ENCODE measurements around the gene SPEN.

The SPEN gene

GRCh38 chr1:15937706-15938168, 90.2 kb downstream of the SPEN start:
- DNase-seq, result no peak

DNA sequence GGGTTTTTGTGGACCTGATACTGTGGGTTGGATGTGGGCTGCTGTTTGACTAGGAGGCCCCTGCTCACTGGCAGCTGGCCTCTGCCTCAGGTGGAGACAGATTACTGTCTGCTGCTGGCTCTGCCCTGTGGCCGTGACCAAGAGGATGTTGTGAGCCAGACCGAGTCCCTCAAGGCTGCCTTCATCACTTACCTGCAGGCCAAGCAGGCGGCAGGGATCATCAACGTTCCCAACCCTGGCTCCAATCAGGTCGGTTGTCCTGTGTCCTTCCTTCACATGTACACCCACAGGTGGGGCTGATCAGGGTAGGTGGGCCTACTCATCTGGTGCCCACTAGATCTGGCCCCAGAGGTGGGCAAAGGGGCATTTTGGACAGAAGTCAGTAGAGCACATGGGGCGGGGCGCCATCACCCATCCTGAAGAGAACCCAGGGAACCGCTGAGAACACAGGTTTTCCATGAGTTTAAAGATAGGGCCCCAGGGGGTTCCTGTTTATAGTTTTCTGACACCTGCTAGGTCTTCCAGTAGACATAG, 91.2 kb downstream of the SPEN start:
- no peak for DNase-seq

GRCh38 chr1:15939181-15940109, 91.9 kb downstream of the SPEN start:
- DNase-seq, result no peak

- DNase-seq, result no peak
Measured at GRCh38 chr1:15940110-15941043, 92.9 kb downstream of the SPEN start.

DNA sequence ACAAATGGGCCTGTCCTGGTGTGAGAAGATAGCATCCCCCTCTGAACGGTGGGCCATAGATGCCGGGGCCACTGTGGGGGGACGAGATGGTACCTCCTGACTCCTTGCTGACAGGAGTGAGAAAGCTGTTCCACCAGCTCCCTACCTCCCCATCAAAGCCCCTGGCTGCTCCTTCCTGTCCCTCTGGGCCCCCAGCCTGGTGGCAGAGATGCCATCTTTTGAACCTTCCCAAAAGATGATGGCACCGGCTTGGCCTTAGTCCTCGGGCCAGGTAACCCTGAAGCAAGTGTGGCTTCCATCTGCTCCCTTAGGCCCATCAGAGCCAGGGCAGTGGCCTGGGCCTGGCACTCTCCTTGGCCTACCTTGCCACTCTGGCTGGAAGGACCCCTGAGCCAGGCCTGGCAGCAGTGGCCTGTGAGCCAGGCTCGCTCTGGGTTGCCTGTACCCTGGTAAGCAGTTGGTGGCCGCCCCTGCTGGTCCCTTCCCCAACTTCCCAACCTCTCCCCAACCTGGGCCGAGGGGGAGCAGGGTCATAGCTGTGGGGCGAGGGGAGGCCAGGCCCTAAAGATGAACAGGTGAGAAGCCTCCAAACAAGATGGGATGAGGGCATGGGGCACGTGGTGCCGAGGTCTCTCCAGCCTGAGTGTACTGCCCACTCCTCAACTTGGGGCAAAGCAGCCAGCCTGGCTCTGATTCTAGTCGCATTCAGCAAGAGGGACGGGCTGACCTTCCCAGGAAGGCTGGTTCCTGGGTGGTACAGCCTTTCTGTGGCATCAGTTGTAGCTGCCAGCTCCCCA, 93.7 kb downstream of the SPEN start:
- no peak for DNase-seq

DNA sequence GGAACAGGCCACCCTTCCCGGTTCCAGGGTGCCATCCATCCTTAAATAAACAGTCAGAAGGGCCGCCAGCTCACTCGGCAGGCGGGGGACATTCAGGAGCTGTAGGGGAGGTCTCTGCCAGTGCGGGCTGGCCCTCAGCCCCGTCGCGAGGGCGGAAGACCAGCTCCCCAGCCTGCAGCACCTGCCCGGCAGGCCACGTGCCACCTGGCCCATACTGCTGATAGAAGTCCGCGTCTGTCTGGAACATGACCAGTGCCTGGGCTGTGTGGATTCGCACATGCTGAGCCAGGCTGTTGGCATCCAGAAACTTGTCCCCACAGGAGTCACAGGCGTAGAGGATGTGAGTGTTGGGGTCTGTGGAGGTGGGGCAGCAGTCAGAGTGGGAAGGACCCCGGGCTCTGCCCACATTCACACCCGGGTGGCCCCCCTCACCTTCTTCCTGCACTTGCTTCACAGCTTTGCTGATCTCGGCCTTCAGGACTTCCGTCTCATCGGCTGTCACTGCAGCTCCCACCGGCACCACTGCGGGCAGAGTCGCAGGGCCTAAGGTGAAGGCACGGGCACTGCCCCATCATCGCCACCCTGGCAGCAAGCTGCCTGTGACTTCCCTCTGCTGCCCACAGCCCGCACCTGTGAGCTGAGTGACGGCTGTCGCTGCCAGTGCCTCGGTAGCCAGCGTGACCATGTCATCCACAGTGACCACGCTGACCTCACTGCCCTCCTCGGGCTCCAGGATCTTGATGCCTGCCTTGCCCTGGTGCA, 94.6 kb downstream of the SPEN start:
- no peak for DNase-seq

- DNase-seq, result no peak
Measured at GRCh38 chr1:15942661-15943327, 95.3 kb downstream of the SPEN start.

GRCh38 chr1:15943328-15943991, 96.0 kb downstream of the SPEN start:
- DNase-seq, result no peak

DNA sequence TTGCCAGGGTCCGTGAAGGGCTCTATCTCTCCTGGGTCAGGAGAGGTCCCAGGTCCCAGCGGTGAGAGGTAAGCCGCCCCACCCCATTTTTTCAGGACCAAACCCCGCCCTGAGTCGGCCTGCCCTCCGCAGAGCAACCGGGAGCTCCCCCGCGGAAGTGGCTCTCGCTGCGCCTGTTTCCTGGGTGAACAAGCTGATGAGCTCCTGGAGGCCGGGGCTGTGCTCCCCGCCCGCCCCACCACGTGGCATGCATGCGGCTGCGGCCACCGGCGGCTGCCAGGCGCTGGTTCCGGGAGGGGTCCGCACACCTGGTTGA, 96.4 kb downstream of the SPEN start:
- DNase-seq, result no peak

GRCh38 chr1:15944308-15945010, 97.0 kb downstream of the SPEN start:
- DNase-seq, result no peak

DNA sequence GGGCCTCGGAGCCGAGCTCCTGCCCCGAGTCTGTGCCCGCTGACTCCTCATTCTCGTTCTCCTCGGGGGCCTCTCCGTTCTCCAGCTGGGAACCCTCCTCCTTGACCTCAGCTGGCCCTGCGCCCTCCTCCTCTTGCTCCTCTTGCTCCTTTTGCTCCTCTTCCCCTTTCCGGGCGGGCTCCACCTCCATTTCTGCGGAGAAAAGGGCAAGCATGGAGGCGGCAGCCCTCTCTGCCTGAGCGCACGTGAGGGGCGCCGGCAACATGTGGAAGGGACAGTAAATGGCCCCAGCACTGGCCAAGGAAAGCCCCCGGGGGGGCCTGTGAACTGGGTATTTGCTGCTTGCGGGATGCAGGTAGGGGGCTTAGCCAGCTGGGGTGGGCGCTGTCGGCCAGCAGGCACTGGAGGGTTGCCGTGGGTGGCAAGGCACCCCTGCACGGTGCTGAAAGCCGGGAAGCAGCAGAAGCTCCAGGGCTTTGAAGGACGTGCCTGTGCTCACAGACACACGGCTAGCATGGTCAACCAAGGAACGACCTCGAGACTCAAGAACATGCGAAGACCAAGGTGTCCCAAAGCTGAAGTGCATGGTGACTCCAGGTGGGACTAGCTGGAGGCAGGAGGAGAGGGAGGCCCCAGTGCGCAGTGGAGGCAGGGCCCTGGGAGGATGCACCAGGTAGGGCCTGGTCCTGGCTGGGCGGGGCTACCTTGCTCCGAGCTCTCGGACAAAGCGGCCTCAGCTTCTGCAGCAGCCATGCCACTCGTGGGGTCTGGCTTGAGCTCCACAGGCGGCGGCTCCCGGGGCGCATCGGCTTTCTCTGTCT, 97.7 kb downstream of the SPEN start:
- no peak for DNase-seq

DNA sequence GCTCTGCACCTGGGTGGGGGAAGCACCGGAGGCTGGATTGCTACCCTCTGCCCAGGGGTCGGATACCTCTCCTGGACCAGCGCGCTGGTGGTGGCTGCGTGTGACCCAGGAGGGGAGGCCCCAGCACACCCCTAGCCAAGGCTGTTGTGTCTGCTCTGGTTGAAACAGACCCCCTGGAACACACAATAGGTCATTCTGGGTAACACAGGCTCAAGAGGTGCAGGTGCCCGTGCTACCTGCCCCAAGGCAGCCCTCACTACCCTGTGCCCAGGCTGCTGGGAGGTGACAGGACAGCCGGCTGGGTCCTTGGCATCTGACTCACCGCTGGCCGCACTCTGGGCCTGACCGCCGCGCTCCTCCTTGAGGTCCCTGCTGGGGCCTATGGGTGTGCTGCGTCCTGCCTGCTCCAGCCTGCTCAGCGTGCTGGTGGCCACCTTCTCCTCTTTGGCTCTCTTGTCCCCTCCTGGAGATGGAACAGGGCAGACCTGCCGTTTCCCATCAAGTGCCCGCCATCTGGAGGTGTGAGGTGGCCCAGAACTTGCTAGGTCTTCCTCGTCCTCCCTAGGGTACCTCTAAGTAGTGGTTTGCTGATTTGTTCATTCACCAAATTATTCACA, 98.4 kb downstream of the SPEN start:
- DNase-seq, result no peak

GRCh38 chr1:15946571-15947381, 99.3 kb downstream of the SPEN start:
- DNase-seq, result no peak

DNA sequence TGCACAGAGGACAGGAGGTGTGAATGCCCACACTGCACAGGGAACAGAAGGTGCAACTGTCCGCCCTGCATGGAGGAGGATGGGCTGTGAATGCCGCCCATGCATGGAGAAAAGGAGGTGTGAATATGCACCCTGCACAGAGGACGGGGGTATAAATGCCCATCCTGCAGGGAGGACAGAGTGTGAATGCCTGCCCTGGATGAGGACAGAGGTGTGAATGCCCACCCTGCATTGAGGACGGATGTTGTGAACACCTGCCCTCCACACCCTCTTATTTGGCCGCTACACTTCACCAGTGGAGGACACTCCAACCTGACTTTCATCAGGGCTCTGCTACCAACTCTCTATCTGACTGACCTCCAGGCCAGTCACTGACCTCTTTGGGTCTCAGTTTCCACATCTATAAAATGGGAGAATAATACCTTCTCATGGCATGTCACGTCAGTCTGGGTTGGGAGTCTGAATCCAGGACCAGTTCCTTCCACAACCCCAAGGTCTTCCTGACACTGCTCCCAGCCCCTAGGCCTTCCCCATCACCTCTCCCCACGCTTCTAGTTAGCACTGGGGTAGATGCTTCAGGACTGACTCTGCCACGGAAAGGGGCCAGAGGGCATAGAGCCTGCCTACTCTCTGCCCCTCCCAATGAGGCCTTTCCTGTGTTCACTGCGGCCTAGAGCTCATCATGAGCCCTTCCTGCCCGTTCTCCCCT, 100.0 kb downstream of the SPEN start:
- DNase-seq, result no peak

DNA sequence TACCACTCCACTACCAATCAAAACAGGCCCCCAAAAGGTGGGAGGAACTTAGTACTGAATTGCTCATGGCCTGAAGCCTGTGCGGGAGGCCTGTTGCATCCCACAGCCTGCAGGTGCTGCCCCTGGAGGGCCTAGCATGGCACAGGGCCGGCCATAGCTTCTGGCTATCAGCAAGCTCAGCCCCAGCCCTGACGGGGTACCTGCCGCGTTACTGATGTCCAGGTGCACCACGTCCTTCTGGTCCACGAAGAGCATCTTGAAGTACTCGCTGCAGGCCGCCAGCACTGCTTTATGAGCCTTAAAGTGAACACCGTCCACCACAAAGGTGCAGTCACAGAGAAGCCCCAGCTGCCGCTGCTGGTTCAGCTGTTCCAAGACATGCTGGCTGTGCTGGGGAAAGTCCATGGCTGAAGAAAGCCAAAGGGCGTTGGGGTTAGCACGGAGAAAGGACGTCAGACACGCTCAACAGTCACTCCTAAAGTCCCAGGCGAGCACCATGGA, 100.6 kb downstream of the SPEN start:
- DNase-seq, result peak; percentile 43

DNA sequence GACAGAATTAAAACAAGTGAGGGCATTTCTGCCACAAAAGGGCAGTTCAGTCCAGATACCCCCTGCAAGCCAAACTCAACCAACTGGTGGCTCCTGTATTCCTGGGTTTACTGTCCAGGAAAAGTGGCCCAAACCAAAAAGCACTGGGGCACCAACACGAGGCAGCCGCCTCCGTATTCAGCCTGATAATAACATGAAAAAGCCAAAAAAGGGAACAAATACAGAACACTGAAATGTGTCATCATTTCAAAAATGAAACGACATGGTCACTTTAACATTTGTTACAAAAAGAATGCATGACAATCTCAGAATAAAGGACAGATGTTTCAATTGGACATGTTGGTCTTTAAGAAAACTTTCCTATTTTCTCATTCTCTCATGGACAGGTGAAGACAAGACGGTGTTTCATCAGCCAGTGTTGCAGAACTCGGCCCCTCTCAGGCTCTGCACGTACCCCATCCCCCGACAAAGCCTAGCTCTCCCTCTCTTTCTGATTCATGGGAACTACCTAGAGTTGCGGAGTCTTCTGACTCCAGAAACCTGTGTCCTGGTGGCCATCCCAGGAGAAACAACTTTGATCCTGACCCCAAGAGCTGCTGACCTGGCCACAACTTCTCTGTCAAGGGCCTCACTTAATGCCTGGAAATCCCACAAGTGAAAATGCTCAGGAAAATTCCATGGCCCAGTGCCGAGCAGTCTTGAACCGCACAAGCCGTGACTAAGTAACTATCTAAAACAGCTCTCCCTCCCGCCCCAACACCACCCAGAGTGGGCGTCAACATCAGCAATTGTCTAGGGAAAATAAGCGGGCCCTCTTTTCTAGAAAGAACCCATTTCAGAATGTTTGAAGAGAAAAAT, 101.3 kb downstream of the SPEN start:
- no peak for DNase-seq
